ENCODE data around the gene TMEM132A. TPM values are rescaled to one million over a fixed set of nuclear protein-coding genes. Genes with fewer than 3 reads are reported as not detected.

Gene TMEM132A
- total RNA-seq, 1 experiment from 2014 or later = 140 TPM

DNA sequence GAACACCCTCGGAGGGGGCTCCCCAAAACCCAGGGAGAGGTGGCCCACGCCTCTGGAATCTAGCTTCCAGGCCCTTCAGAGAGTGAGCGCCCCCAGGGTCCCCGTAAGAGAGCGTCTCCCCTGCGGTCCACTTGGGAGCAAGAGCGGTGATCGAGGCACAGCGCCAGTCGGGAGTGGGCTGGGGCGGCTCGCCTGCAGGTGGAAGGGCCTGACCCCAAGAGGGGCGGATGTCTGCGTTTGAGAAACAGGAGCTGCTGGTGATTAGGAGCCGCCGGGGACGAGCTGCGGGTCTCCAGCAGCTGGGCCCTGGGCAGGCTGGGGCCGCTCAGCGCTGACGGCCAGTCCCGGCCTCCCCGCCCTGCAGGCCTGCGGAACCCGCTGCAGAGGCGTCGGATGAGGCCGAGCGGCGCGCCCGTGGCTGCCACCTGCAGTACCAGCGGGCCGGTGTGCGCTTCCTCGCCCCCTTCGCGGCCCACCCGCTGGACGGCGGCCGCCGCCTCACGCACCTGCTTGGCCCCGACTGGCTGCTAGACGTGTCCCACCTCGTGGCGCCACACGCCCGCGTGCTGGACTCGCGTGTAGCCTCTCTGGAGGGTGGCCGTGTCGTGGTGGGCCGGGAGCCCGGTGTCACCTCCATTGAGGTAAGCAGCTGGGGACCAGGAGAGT, 10.0 kb downstream of the TMEM132A start:
- intact Hi-C loops (cut with micrococcal nuclease; ENCODE audit: unreplicated experiment) = no loop called here
- ChIA-PET POLR2A (ENCODE audit: low non-redundant PET) (no interaction called here), CTCF (no interaction called here)
- Histone ChIP-seq H3K27ac (ENCODE audit: low read depth, low read length, poor library complexity, severe bottlenecking) (no peak overlapping the region), H3K36me3 (ENCODE audit: insufficient read depth, low read length, poor library complexity, severe bottlenecking) (peaks cover 21% of the 10 kb centered on the region), H3K9me3 (ENCODE audit: low read depth, low read length, poor library complexity, severe bottlenecking) (no peaks in the 10 kb centered on the region), H3K27me3 (replicated peaks; ENCODE audit: insufficient read depth, low read depth, low read length, poor library complexity) (no peaks in the 10 kb centered on the region), H3K4me3 (ENCODE audit: low read depth, low read length, poor library complexity, severe bottlenecking) (no peak overlapping the region), H3K4me1 (ENCODE audit: insufficient read depth, low read length, poor library complexity, severe bottlenecking) (no peaks in the 10 kb centered on the region)
- no peak for DNase-seq (ENCODE audit: low spot score)
- no peak for TF ChIP-seq EZH2 (IDR thresholded peaks at IDR 0.05; ENCODE audit: borderline replicate concordance, low read depth, low read length, poor library complexity, severe bottlenecking)
- TF ChIP-seq, protein P1, sequence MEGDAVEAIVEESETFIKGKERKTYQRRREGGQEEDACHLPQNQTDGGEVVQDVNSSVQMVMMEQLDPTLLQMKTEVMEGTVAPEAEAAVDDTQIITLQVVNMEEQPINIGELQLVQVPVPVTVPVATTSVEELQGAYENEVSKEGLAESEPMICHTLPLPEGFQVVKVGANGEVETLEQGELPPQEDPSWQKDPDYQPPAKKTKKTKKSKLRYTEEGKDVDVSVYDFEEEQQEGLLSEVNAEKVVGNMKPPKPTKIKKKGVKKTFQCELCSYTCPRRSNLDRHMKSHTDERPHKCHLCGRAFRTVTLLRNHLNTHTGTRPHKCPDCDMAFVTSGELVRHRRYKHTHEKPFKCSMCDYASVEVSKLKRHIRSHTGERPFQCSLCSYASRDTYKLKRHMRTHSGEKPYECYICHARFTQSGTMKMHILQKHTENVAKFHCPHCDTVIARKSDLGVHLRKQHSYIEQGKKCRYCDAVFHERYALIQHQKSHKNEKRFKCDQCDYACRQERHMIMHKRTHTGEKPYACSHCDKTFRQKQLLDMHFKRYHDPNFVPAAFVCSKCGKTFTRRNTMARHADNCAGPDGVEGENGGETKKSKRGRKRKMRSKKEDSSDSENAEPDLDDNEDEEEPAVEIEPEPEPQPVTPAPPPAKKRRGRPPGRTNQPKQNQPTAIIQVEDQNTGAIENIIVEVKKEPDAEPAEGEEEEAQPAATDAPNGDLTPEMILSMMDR (conservative IDR thresholded peaks at IDR 0.05; ENCODE audit: low read depth, low read length) = no peak
- BruUV-seq (replicated peaks) = no TSS peak

DNA sequence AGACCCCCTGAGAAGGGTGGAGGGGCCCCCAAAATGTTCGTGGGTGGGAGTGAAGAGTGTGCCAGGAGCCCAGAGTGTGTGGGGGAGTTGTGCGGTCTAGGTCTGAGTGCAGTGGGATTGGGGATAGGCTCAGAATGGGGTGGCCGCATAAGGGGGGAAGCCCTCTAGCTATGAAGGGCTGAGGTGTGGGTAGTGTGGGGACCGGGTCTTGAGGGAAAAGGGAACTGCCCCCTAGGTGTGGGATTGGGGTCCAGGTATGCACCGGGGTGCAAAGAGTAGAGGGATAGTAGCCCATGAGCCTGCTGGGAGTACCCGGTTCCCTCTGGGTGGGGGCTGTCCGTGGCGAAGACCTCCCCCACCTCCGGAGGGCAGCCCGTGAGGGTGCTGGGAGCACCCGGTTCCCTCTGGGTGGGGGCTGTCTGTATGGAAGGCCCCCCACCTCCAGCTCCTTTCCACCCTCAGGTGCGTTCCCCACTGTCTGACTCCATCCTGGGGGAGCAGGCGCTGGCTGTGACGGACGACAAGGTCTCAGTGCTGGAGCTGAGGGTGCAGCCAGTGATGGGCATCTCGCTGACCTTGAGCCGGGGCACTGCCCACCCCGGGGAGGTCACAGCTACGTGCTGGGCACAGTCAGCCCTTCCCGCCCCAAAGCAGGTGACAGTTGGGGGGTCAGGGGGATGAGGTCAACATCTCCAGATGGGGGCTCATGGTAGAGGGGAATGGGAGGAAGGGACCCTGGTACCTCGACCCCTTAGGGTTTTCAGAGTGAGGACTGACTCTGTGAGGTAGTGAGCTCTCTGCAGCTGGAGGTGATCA, 10.7 kb downstream of the TMEM132A start:
- no peaks in the 10 kb centered on the region for H3K27me3 ChIP-seq (replicated peaks; ENCODE audit: insufficient read depth, low read depth, low read length, poor library complexity)

DNA sequence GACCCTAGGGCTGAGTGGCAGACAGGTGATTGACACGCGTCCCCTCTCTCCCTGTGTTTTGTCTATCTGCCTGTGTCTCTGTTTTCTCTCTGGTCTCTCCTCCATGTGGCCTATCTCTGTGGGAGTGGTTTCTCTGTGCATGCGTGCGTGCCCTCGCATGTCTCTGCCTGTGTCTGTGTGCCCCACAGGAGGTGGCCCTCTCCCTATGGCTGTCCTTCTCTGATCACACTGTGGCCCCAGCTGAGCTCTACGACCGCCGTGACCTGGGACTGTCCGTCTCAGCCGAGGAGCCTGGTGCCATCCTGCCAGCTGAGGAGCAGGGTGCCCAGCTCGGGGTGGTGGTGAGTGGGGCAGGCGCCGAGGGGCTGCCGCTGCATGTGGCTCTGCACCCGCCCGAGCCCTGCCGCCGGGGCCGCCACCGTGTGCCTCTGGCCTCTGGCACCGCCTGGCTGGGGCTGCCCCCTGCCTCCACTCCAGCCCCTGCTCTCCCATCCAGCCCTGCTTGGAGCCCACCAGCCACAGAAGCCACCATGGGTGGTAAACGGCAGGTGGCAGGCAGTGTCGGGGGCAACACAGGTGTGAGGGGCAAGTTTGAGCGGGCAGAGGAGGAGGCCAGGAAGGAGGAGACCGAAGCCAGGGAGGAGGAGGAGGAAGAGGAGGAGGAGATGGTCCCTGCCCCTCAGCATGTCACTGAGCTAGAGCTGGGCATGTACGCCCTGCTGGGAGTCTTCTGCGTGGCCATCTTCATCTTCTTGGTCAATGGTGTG, 11.6 kb downstream of the TMEM132A start:
- TF ChIP-seq, protein P1 (conservative IDR thresholded peaks at IDR 0.05; ENCODE audit: low read depth, low read length) = no peak
- TF ChIP-seq EZH2 (IDR thresholded peaks at IDR 0.05; ENCODE audit: borderline replicate concordance, low read depth, low read length, poor library complexity, severe bottlenecking) = no peak
- Histone ChIP-seq H3K27me3 (replicated peaks; ENCODE audit: insufficient read depth, low read depth, low read length, poor library complexity) (no peaks in the 10 kb centered on the region), H3K36me3 (ENCODE audit: insufficient read depth, low read length, poor library complexity, severe bottlenecking) (peaks cover 18% of the 10 kb centered on the region), H3K9me3 (ENCODE audit: low read depth, low read length, poor library complexity, severe bottlenecking) (no peaks in the 10 kb centered on the region), H3K27ac (ENCODE audit: low read depth, low read length, poor library complexity, severe bottlenecking) (no peak overlapping the region), H3K4me1 (ENCODE audit: insufficient read depth, low read length, poor library complexity, severe bottlenecking) (no peaks in the 10 kb centered on the region), H3K4me3 (ENCODE audit: low read depth, low read length, poor library complexity, severe bottlenecking) (no peak overlapping the region)
- no peak for DNase-seq (ENCODE audit: low spot score)
- no TSS peak for BruUV-seq (replicated peaks)
- CTCF ChIA-PET = no interaction called here
- intact Hi-C loops (cut with micrococcal nuclease; ENCODE audit: unreplicated experiment) = no loop called here
- POLR2A ChIA-PET (ENCODE audit: low non-redundant PET) = no interaction called here

More for the DNA sequence above, 10.7 kb downstream of the TMEM132A start:
- intact Hi-C loops (cut with micrococcal nuclease; ENCODE audit: unreplicated experiment) = no loop called here
- TF ChIP-seq, protein P1 (conservative IDR thresholded peaks at IDR 0.05; ENCODE audit: low read depth, low read length) = no peak
- no peak for TF ChIP-seq EZH2 (IDR thresholded peaks at IDR 0.05; ENCODE audit: borderline replicate concordance, low read depth, low read length, poor library complexity, severe bottlenecking)
- H3K4me3 ChIP-seq (ENCODE audit: low read depth, low read length, poor library complexity, severe bottlenecking) = no peak overlapping the region
- BruUV-seq (replicated peaks) = no TSS peak
- ChIA-PET POLR2A (ENCODE audit: low non-redundant PET) (no interaction called here), CTCF (no interaction called here)
- no peaks in the 10 kb centered on the region for H3K9me3 ChIP-seq (ENCODE audit: low read depth, low read length, poor library complexity, severe bottlenecking)
- no peak overlapping the region for H3K27ac ChIP-seq (ENCODE audit: low read depth, low read length, poor library complexity, severe bottlenecking)
- DNase-seq (ENCODE audit: low spot score) = no peak
- H3K4me1 ChIP-seq (ENCODE audit: insufficient read depth, low read length, poor library complexity, severe bottlenecking) = no peaks in the 10 kb centered on the region
- H3K36me3 ChIP-seq (ENCODE audit: insufficient read depth, low read length, poor library complexity, severe bottlenecking) = peaks cover 21% of the 10 kb centered on the region
